ENCODE data around the gene TTC12. TPM values are rescaled to one million over a fixed set of nuclear protein-coding genes. Genes with fewer than 3 reads are reported as not detected.
A peak's percentile ranks its signal among the peaks of the same experiment; 100 is the strongest.

TTC12 gene
- total and polyA plus RNA-seq, 2 of the 8 experiments (the other 6 are each of a cell fraction or from before 2014, with no cell fraction given) = 4.7 to 9.0 TPM

DNA sequence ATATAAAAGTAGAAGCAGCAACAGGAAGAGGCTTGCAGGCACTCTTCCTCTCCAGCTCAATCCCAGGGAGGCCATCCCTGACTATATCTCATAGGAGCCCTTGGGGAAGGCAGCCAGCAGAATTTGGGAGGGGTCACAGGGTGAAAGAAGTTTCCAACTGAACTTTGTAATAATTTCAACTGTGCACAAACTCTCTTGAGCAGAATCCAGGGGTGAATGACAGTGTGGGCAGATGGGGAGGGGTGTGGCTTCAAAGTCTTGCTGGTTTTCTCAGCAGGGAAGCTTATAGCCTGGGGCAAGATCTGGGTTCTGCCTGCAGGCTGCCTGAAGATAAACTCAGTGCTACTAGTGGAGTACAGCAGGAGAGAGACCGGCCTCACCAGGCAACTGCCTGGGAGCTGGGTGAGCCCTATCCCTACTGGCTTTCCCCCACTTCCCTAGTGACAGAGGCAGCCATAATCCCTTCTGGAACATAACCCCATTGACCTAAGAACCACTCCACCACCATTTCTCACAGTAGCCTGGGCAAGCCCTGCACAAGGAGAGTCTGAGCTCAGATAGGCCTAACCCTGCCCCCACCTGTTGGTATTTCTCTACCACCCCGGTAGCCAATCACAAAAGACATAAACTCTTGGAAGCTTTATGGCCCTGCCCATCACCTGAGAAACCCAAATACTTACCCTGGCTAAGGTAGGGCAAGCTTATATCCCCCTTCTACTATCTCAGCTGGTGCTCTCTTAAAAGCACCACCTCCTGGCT, 17.8 kb upstream of the TTC12 start:
- H3K23me2 ChIP-seq (ENCODE audit: low read depth, low read length) = no peaks in the 10 kb centered on the region
- H3K4ac ChIP-seq (replicated peaks; ENCODE audit: insufficient read length, low read depth, low read length) = no peak overlapping the region
- H3K27me3 ChIP-seq (replicated peaks in 1 of 4; ENCODE audit: control insufficient read depth in 3 of 4, extremely low read depth in 1 of 4, insufficient read depth in 3 of 4, low read length in 3 of 4) = no peaks in the 10 kb centered on the region
- no peak overlapping the region for H4K5ac ChIP-seq (ENCODE audit: insufficient read length, low read depth, low read length)
- peaks cover 0 to 11% (median 0%) of the 10 kb centered on the region in 4 experiments; a peak in 3 of 7 replicates for H3K4me1 ChIP-seq (replicated peaks in 1 of 4; ENCODE audit: control insufficient read depth in 3 of 4, insufficient read depth in 4 of 4, low read length in 3 of 4)
- no peak overlapping the region for H2BK120ac ChIP-seq (replicated peaks; ENCODE audit: low read depth, low read length)
- no peak overlapping the region for H3K56ac ChIP-seq (replicated peaks; ENCODE audit: insufficient read length, low read depth, low read length)
- H3K9ac ChIP-seq (replicated peaks in 1 of 4; ENCODE audit: extremely low read depth in 1 of 4, low read depth in 3 of 4, low read length in 3 of 4) = no peak overlapping the region
- DNase-seq (ENCODE audit: low read depth in 1 of 2, low spot score in 2 of 2) (no peak), FAIRE-seq (no peak)
- H3K79me1 ChIP-seq (ENCODE audit: low read depth, low read length) = no peaks in the 10 kb centered on the region
- no peaks in the 10 kb centered on the region for H4K20me1 ChIP-seq (replicated peaks in 1 of 2; ENCODE audit: control insufficient read depth in 1 of 2, insufficient read depth in 2 of 2, low read length in 2 of 2)
- no peak overlapping the region for H3K18ac ChIP-seq (ENCODE audit: extremely low read depth, low read length)
- H4K91ac ChIP-seq (replicated peaks; ENCODE audit: insufficient read length, low read length) = no peak overlapping the region
- H3K27ac ChIP-seq (ENCODE audit: low read depth, low read length) = no peak overlapping the region
- POLR2A ChIA-PET (ENCODE audit: partially characterized antibody) = no interaction called here
- H3K79me2 ChIP-seq (ENCODE audit: control insufficient read depth in 1 of 2, insufficient read depth in 2 of 2, low read length in 2 of 2) = no peaks in the 10 kb centered on the region
- H3K4me3 ChIP-seq (ENCODE audit: extremely low read depth in 1 of 4, insufficient read depth in 2 of 4, low read depth in 3 of 4, low read length in 4 of 4) = no peak overlapping the region
- 82% methylated on average over 2 of the region's 2 CpGs; no CpG with 5 or more reads in 1 of the 2 experiments for WGBS, 2 experiments (ENCODE audit: extremely low coverage in 1 of 2, insufficient coverage in 1 of 2, insufficient read length in 1 of 2, insufficient replicate concordance in 2 of 2, low coverage in 1 of 2, low lambda C conversion rate in 2 of 2, missing lambda C conversion rate in 1 of 2)
- H2BK5ac ChIP-seq (ENCODE audit: low read depth, low read length) = no peak overlapping the region
- H3K9me3 ChIP-seq (ENCODE audit: insufficient read depth in 2 of 2, low read depth in 1 of 2, low read length in 1 of 2) = no peaks in the 10 kb centered on the region
- H2BK12ac ChIP-seq (ENCODE audit: low read depth, low read length) = 0 out of 2 replicates have a peak overlapping the region, but pooled peaks have one; percentile 12
- no peak overlapping the region; a peak in 1 of 4 replicates for H3K4me2 ChIP-seq (ENCODE audit: insufficient read depth in 1 of 2, low read depth in 2 of 2, low read length in 2 of 2)
- CTCF ChIA-PET (ENCODE audit: partially characterized antibody) = interaction anchor here (1.0 to 1.3 kb wide), 5 partner anchors 181 to 1008 kb away, joined by 3 to 4 read pairs (median 3); no protein-coding TSS in a partner anchor
- no peak overlapping the region for H4K8ac ChIP-seq (ENCODE audit: extremely low read depth, insufficient read depth, low read length)
- H2BK20ac ChIP-seq (ENCODE audit: low read length) = no peak overlapping the region
- H3K14ac ChIP-seq (ENCODE audit: insufficient read length) = no peak overlapping the region
- H2AFZ ChIP-seq (ENCODE audit: low read length) = 0 out of 2 replicates have a peak overlapping the region, but pooled peaks have one; percentile 70
- TF ChIP-seq EGR1 (IDR thresholded peaks at IDR 0.05; ENCODE audit: borderline replicate concordance, low read depth, low read length) (no peak), RFX5 (IDR thresholded peaks at IDR 0.05; ENCODE audit: borderline replicate concordance, low read depth, low read length) (no peak)
- no peak overlapping the region for H3K23ac ChIP-seq (ENCODE audit: insufficient read length)
- H2BK15ac ChIP-seq (ENCODE audit: low read length) = no peak overlapping the region
- no peak overlapping the region for H2AK5ac ChIP-seq (ENCODE audit: low read depth, low read length)
- H3K36me3 ChIP-seq (ENCODE audit: control insufficient read depth in 2 of 4, insufficient read depth in 4 of 4, low read length in 3 of 4) = no peaks in the 10 kb centered on the region
